Activated naive CD4-positive, alpha-beta T cell treated with anti-CD3 and anti-CD28 coated beads, Interleukin-2, amount 50 U/mL, for 72 hours (primary cell): ENCODE measurements around the gene TUBGCP2. TPM values are rescaled to one million over a fixed set of nuclear protein-coding genes. Genes with fewer than 3 reads are reported as not detected.

Experiments used
- total RNA-seq, 2 donors: library from RNA; stranded (reverse); gene quantifications; one replicate each; pipeline ENCODE4 v1.2.3, GENCODE V29; 2022

TUBGCP2 gene
- total RNA-seq, 2 donors from 2014 or later = 47.9 to 53.3 TPM

Other genes with a start within 250 kb of the TUBGCP2 start
- gene ADGRA1, start 220.9 kb downstream of the TUBGCP2 start, total RNA-seq = not detected
- under 1 TPM in 1 of 2 donors, not detected in 1; 0.07 TPM for gene KNDC1, start 148.7 kb downstream of the TUBGCP2 start, total RNA-seq
- gene UTF1, start 78.7 kb downstream of the TUBGCP2 start, total RNA-seq = not detected
- not detected for gene VENTX, start 71.0 kb downstream of the TUBGCP2 start, total RNA-seq
- gene ADAM8, start 32.0 kb downstream of the TUBGCP2 start, total RNA-seq = 100 to 1,000 TPM; 101 to 201 TPM
- 10 to 100 TPM; 43.4 to 55.6 TPM for gene ZNF511, start within 50 bp of the TUBGCP2 start, total RNA-seq
- gene CALY, start 28.0 kb upstream of the TUBGCP2 start, total RNA-seq = not detected
- not detected for gene PRAP1, start 38.5 kb upstream of the TUBGCP2 start, total RNA-seq
- gene FUOM, start 49.1 kb upstream of the TUBGCP2 start, total RNA-seq = 10 to 100 TPM; 24.1 to 24.2 TPM
- gene ECHS1, start 64.5 kb upstream of the TUBGCP2 start, total RNA-seq = 10 to 100 TPM; 58.5 to 86.0 TPM
- gene PAOX, start 70.4 kb upstream of the TUBGCP2 start, total RNA-seq = 1 to 10 TPM; 3.9 to 5.6 TPM
- 10 to 100 TPM; 39.8 to 65.0 TPM for gene MTG1, start 85.3 kb upstream of the TUBGCP2 start, total RNA-seq
- not detected for gene SPRN, start 115.8 kb upstream of the TUBGCP2 start, total RNA-seq
- 1 to 10 TPM; 2.1 to 3.8 TPM for gene SCART1, start 145.1 kb upstream of the TUBGCP2 start, total RNA-seq
- gene CYP2E1, start 218.5 kb upstream of the TUBGCP2 start, total RNA-seq = under 1 TPM; 0.32 to 0.99 TPM